WI38 (cell line): Measurements from ENCODE around the gene DCLK3.

Experiments
- H3K4me3 ChIP-seq: 2 replicates; pipeline ENCODE4 v1.5.1; 2011; ENCODE audit warnings: low read depth, mild to moderate bottlenecking, control low read depth, low read length
- CTCF ChIP-seq: IDR thresholded peaks from 2 replicates; pipeline ENCODE4 v1.5.1; 2012; ENCODE audit warnings: low read depth, mild to moderate bottlenecking, control low read depth, low read length

DCLK3 gene

DNA sequence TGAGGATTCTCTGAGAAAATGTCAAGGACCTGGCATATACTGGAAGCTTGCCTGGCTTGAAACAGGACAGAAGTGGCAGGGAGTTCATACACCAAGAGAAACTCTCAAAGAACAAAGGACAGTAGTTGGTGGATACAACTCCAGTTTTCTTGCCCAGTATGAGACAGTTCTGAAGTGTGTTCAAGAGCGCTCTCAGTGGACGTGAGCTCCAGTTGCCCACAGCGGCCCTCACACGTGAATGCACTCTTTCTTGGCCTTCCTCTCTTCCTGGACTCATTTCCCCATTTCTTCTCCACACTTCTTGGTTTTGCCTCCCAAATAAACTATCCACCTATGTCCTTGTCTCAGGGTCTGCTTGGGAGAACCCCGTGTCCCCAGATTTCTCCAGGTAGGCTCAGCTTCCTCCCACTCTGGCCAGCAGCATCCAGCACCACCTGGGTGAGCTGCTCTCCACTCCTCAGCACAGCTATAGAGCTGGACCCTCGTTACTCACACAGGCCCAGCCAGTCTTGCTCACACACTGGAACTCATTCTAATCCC lies 54.5 kb downstream of the DCLK3 start:
- H3K4me3 ChIP-seq, result no peak overlapping the region
- TF ChIP-seq CTCF, result no peak

GRCh38 chr3:36709281-36709680 lies 55.1 kb downstream of the DCLK3 start:
- TF ChIP-seq CTCF, result no peak

GRCh38 chr3:36707623-36708409 lies 56.5 kb downstream of the DCLK3 start:
- no peak overlapping the region for H3K4me3 ChIP-seq
- TF ChIP-seq CTCF, result 0 out of 2 replicates have a peak, but pooled peaks have one; percentile 19

More at GRCh38 chr3:36709281-36709680, 55.1 kb downstream of the DCLK3 start:
- H3K4me3 ChIP-seq, result no peak overlapping the region

DNA sequence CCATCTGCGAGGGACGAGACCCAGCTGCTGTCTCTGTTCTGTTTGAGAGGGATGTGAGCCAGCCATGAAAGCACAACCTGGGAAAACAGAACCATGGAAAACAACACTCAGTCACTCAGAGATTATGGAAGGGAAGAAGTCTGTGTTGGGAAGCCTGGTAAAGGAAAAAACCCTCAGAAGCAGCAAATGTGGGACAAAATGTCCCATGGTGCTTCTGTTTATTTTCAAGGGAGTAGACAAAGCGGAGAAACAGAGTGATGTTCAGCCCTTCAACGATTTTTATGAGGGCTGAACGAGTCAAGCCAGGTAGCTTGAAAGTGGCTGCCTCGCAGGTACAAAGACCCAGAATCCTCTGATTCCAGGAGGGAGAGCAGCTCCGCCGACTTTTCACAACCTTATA lies 59.3 kb downstream of the DCLK3 start:
- no peak for TF ChIP-seq CTCF
- no peak overlapping the region for H3K4me3 ChIP-seq

DNA sequence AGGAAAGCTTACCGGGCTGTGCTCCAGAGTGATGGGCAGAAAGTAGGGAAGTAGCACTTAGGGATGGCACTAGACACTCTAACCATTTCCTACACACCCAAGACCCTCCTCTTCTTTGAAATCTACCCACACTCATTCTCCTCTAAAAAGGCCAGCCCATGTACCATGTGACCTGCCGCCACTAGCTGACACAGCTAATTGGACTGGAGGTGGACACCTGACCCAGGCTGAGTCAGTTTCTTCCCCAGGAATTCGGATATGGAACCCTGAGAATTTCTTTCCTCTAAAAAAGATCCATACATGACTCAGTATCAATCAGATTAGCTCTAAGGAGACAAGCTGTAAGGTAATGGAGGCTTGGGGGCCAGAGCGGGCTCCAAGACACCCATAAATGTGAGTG lies 60.1 kb downstream of the DCLK3 start:
- no peak overlapping the region for H3K4me3 ChIP-seq
- TF ChIP-seq CTCF, result no peak

- no peak overlapping the region for H3K4me3 ChIP-seq
- TF ChIP-seq CTCF, result no peak
These were observed 63.1 kb downstream of the DCLK3 start for GRCh38 chr3:36701249-36701572.

DNA sequence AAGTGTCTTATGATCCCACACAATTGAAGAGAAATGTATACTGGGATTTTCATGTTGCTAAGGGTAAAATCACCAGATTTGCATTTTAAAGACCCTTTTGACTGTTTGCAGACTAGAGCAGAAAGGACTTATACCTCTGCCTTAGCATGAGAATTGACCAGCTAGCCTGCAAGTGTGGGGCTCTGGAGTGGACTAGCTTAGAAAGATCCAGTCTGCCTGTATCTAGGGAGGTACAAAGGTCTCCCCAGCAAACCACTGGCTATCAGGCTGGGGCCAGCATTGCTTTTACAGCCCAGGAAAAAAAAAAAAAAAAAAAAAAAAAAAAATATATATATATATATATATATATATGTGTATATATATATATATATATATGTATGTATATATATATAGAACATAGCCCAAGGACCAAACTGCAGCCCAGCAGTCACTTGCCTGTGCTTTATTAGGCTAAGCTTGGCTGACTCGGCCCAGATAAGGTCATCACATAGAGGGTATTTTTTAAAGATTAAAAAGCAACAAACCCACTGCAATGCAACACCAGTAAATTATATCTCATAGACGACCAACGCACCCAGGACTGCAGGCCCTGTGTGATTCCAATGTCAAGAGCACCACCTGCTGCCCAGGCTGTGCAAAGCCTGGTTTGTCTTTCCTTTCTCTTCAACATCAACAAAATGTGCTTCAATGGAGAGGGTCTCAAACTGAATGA lies 63.7 kb downstream of the DCLK3 start:
- peak; percentile 85 for TF ChIP-seq CTCF
- no peak overlapping the region for H3K4me3 ChIP-seq
